ENCODE data around the gene IFT88. TPM values are rescaled to one million over a fixed set of nuclear protein-coding genes. Genes with fewer than 3 reads are reported as not detected.

Gene IFT88
- 4.9 TPM for polyA plus RNA-seq (2012; ENCODE audit: missing spikeins)

GRCh38 chr13:20566898-20567874 is at the start of gene IFT88:
IFT88 (plus strand) TSS chr13:20567157; CDS start chr13:20574386, 7,229 bp downstream.
- DNase-seq (ENCODE audit: insufficient read length) (peak; percentile 84), FAIRE-seq (peak; percentile 92)
- TF ChIP-seq POLR2A (IDR thresholded peaks at IDR 0.05; ENCODE audit: low read depth, low read length) (peak; percentile 63; the same call in 1 of the 2 replicates), POLR2AphosphoS5 (IDR thresholded peaks at IDR 0.05; ENCODE audit: low read depth, low read length) (peak; percentile 70), TAF1 (IDR thresholded peaks at IDR 0.05; ENCODE audit: borderline replicate concordance, low read depth, low read length) (0 out of 2 replicates have a peak, but pooled peaks have one; percentile 5)

- no peak for FAIRE-seq
Observed at GRCh38 chr13:20518660-20519100, 48.3 kb upstream of the IFT88 start.

GRCh38 chr13:20519875-20520274 is 47.1 kb upstream of the IFT88 start:
- DNase-seq (ENCODE audit: insufficient read length) (no peak), FAIRE-seq (no peak)
- TF ChIP-seq POLR2A (IDR thresholded peaks at IDR 0.05; ENCODE audit: low read depth, low read length) (no peak), TAF1 (IDR thresholded peaks at IDR 0.05; ENCODE audit: borderline replicate concordance, low read depth, low read length) (no peak), POLR2AphosphoS5 (IDR thresholded peaks at IDR 0.05; ENCODE audit: low read depth, low read length) (no peak)

More at GRCh38 chr13:20518660-20519100, 48.3 kb upstream of the IFT88 start:
- TF ChIP-seq POLR2AphosphoS5 (IDR thresholded peaks at IDR 0.05; ENCODE audit: low read depth, low read length) (no peak), TAF1 (IDR thresholded peaks at IDR 0.05; ENCODE audit: borderline replicate concordance, low read depth, low read length) (no peak)
- no peak for DNase-seq (ENCODE audit: insufficient read length)

GRCh38 chr13:20521364-20522115 is 45.4 kb upstream of the IFT88 start:
- TF ChIP-seq POLR2AphosphoS5 (IDR thresholded peaks at IDR 0.05; ENCODE audit: low read depth, low read length) = no peak
- DNase-seq (ENCODE audit: insufficient read length) (no peak), FAIRE-seq (no peak)

GRCh38 chr13:20525144-20525600 is 41.8 kb upstream of the IFT88 start:
- DNase-seq (ENCODE audit: insufficient read length) (no peak), FAIRE-seq (no peak)
- TF ChIP-seq POLR2A (IDR thresholded peaks at IDR 0.05; ENCODE audit: low read depth, low read length) (no peak), POLR2AphosphoS5 (IDR thresholded peaks at IDR 0.05; ENCODE audit: low read depth, low read length) (no peak), TAF1 (IDR thresholded peaks at IDR 0.05; ENCODE audit: borderline replicate concordance, low read depth, low read length) (no peak)

- TF ChIP-seq POLR2A (IDR thresholded peaks at IDR 0.05; ENCODE audit: low read depth, low read length) (peak; percentile 62; the same call in 1 of the 2 replicates), TAF1 (IDR thresholded peaks at IDR 0.05; ENCODE audit: borderline replicate concordance, low read depth, low read length) (no peak)
- FAIRE-seq = no peak
- DNase-seq (ENCODE audit: insufficient read length) = peak; percentile 67
Observed at GRCh38 chr13:20525601-20526544, 41.1 kb upstream of the IFT88 start, which contains the start of gene CRYL1. CRYL1 (minus strand) TSS chr13:20525857; CDS start chr13:20525794, 63 bp downstream.

- no peak for TF ChIP-seq POLR2AphosphoS5 (IDR thresholded peaks at IDR 0.05; ENCODE audit: low read depth, low read length)
- no peak for TF ChIP-seq TAF1 (IDR thresholded peaks at IDR 0.05; ENCODE audit: borderline replicate concordance, low read depth, low read length)
- no peak for TF ChIP-seq POLR2A (IDR thresholded peaks at IDR 0.05; ENCODE audit: low read depth, low read length)
- FAIRE-seq (no peak), DNase-seq (ENCODE audit: insufficient read length) (no peak)
Observed at GRCh38 chr13:20526664-20527063, 40.3 kb upstream of the IFT88 start.

- TF ChIP-seq POLR2AphosphoS5 (IDR thresholded peaks at IDR 0.05; ENCODE audit: low read depth, low read length) (no peak), TAF1 (IDR thresholded peaks at IDR 0.05; ENCODE audit: borderline replicate concordance, low read depth, low read length) (no peak), POLR2A (IDR thresholded peaks at IDR 0.05; ENCODE audit: low read depth, low read length) (no peak)
- DNase-seq (ENCODE audit: insufficient read length) (no peak), FAIRE-seq (no peak)
Observed at GRCh38 chr13:20528452-20528851, 38.5 kb upstream of the IFT88 start.

- DNase-seq (ENCODE audit: insufficient read length) (no peak), FAIRE-seq (no peak)
- no peak for TF ChIP-seq POLR2AphosphoS5 (IDR thresholded peaks at IDR 0.05; ENCODE audit: low read depth, low read length)
Observed at GRCh38 chr13:20534038-20534608, 32.8 kb upstream of the IFT88 start.

- no peak for FAIRE-seq
- TF ChIP-seq POLR2A (IDR thresholded peaks at IDR 0.05; ENCODE audit: low read depth, low read length) = no peak
- DNase-seq (ENCODE audit: insufficient read length) = no peak
Observed at GRCh38 chr13:20536992-20537391, 30.0 kb upstream of the IFT88 start.
